Stomach (tissue), 4 donors: ENCODE results near the gene SBDS.

Experiments
- POLR2A ChIP-seq, 4 donors: fragments of 450-650 bp; IDR thresholded peaks; one replicate each; pipeline ENCODE4 v1.6.1; 2016; ENCODE audit warnings: antibody characterized with exemption in 4 of 4, control low read depth in 2 of 4, mild to moderate bottlenecking in 1 of 4, moderate library complexity in 1 of 4
- POLR2AphosphoS5 ChIP-seq, 3 donors: sonication (generic); formaldehyde crosslinking; IDR thresholded peaks; one replicate each; pipeline ENCODE4 v1.6.1; 2016; ENCODE audit warnings: antibody characterized with exemption in 3 of 3
- TF ChIP-seq, protein P1 (sequence below), 7 experiments: fragments of 450-650 bp in 4 of 7; fragments of 200-600 bp in 3 of 7; sonication (generic) in 3 of 7; IDR thresholded peaks; one replicate each; pipeline ENCODE4 v1.5.1; 2016 to 2019; ENCODE audit warnings: antibody characterized with exemption in 7 of 7, control low read depth in 2 of 7, mild to moderate bottlenecking in 1 of 7

DNA sequence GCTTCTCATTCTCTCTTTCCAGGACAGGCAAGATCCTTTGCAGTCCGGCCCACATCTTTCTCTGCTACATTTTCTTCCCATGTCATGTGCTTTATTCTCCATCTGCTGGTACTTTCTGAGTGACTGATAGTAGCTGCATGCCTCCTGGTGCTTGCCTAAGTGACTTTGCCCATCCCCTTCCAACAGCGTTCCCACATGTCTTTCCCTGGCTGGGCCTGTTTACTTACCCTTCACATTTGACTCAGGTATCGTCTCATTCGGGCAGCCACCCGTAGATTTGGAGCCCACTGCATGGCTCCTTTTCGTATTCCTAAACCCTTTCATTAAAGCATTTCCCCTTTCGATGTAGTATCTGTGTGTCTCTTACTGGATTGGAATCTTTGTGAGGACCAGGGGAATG, 25.9 kb upstream of the SBDS start:
- TF ChIP-seq, protein P1, sequence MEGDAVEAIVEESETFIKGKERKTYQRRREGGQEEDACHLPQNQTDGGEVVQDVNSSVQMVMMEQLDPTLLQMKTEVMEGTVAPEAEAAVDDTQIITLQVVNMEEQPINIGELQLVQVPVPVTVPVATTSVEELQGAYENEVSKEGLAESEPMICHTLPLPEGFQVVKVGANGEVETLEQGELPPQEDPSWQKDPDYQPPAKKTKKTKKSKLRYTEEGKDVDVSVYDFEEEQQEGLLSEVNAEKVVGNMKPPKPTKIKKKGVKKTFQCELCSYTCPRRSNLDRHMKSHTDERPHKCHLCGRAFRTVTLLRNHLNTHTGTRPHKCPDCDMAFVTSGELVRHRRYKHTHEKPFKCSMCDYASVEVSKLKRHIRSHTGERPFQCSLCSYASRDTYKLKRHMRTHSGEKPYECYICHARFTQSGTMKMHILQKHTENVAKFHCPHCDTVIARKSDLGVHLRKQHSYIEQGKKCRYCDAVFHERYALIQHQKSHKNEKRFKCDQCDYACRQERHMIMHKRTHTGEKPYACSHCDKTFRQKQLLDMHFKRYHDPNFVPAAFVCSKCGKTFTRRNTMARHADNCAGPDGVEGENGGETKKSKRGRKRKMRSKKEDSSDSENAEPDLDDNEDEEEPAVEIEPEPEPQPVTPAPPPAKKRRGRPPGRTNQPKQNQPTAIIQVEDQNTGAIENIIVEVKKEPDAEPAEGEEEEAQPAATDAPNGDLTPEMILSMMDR (IDR thresholded peaks at IDR 0.05), result no peak
- TF ChIP-seq POLR2A (IDR thresholded peaks at IDR 0.05) (no peak), POLR2AphosphoS5 (IDR thresholded peaks at IDR 0.05) (no peak)
